WTC11 (cell line): Measurements from ENCODE around the gene ALCAM.

Experiments used
- NR2C2 ChIP-seq: sonication (generic); formaldehyde crosslinking; IDR thresholded peaks from 2 replicates; pipeline ENCODE4 v1.8.0; 2022; ENCODE audit warnings: mild to moderate bottlenecking, missing genetic modification reagents
- TF ChIP-seq, protein P1 (sequence below): fragments of 200-600 bp; IDR thresholded peaks from 2 replicates; pipeline ENCODE4 v1.8.0; 2022; ENCODE audit warnings: antibody characterized with exemption

DNA sequence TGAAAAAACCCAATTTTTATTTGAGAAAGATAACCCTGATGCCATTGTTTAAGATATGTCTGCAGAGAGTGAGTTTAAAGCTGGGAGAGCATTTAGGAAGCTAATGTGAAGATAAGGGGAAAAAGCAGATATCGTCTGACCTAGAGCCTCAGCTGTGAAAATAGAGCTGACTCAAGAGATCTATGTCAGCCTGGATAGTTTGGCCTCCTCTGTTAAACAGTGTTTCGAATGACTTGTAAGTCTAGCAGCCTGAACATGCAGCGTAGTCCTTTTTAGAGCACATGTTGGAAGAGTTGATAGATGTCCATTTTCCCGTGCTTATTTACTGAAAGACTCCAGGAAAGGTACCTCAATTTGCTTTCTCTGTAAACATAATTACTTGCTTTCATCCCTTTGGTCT lies 48.1 kb downstream of the ALCAM start:
- TF ChIP-seq, protein P1, sequence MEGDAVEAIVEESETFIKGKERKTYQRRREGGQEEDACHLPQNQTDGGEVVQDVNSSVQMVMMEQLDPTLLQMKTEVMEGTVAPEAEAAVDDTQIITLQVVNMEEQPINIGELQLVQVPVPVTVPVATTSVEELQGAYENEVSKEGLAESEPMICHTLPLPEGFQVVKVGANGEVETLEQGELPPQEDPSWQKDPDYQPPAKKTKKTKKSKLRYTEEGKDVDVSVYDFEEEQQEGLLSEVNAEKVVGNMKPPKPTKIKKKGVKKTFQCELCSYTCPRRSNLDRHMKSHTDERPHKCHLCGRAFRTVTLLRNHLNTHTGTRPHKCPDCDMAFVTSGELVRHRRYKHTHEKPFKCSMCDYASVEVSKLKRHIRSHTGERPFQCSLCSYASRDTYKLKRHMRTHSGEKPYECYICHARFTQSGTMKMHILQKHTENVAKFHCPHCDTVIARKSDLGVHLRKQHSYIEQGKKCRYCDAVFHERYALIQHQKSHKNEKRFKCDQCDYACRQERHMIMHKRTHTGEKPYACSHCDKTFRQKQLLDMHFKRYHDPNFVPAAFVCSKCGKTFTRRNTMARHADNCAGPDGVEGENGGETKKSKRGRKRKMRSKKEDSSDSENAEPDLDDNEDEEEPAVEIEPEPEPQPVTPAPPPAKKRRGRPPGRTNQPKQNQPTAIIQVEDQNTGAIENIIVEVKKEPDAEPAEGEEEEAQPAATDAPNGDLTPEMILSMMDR = no peak
- TF ChIP-seq NR2C2 (CRISPR knock-in tag) = no peak
